NB4 (cell line): ENCODE measurements around the gene OBP2A.
A peak's percentile ranks its signal among the peaks of the same experiment; 100 is the strongest.
"Not testable (repeated sequence)": the region's sequence is repeated elsewhere in the genome, so short reads cannot be mapped to it uniquely, and the experiment has no call there.

Experiments
- DNase-seq: peaks from one replicate; pipeline ENCODE4 v3.0.0; 2010; ENCODE audit warnings: low read depth
- H3K4me3 ChIP-seq: one replicate; pipeline ENCODE4 v1.5.1; 2011; ENCODE audit warnings: mild to moderate bottlenecking, low read depth, low read length, moderate library complexity
- MAX ChIP-seq: IDR thresholded peaks from 2 replicates; pipeline ENCODE4 v1.6.1; 2011; ENCODE audit warnings: low read depth, low read length
- MYC ChIP-seq: IDR thresholded peaks from 2 replicates; pipeline ENCODE4 v1.6.1; 2011; ENCODE audit warnings: low read depth, low read length
- POLR2A ChIP-seq: IDR thresholded peaks from 2 replicates; pipeline ENCODE4 v1.6.1; 2011; ENCODE audit warnings: mild to moderate bottlenecking; ENCODE audit not compliant: insufficient read length; ENCODE audit errors: extremely low read depth
- TF ChIP-seq, protein P1 (sequence below): IDR thresholded peaks from one replicate; pipeline ENCODE4 v1.5.1; 2012; ENCODE audit warnings: low read depth, low read length

Gene OBP2A

DNA sequence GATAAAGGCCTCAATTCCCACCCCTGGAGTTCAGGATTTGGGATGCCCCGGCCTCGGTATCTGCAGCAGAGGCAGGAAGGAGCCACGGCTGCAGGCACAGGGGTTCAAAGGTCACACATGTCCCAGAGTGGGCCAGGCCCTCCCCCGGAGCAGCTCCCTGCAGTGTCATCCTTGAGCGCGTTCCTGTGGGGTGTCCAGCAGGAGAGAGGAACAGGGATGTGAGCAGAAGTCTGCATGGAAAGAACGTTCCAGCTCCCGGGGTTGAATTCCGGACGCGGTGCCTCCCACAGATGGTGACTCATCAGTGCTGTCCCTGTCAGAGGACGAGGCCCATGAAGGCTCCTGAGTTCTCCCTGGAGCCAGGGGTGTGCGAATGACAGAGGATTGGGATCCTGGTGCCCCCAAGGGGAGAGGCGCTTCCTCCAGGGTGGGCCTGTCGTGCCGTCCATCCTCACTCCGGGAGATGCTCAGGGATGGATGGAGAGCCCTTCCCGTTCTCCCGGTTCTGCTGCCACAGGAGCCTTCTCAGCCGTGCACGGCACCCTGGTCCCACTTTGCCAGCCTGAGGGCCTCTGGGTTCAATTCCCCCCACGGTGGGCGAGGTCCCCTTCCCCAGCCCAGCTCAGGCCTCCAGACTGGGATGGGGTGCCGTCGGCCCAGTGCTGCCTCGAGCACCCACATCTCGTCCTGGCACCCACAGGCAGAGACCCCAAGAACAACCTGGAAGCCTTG, 21.6 kb upstream of the OBP2A start:
- no peak for DNase-seq
- H3K4me3 ChIP-seq, result no peak overlapping the region
- TF ChIP-seq MAX, result no peak
- TF ChIP-seq, protein P1, sequence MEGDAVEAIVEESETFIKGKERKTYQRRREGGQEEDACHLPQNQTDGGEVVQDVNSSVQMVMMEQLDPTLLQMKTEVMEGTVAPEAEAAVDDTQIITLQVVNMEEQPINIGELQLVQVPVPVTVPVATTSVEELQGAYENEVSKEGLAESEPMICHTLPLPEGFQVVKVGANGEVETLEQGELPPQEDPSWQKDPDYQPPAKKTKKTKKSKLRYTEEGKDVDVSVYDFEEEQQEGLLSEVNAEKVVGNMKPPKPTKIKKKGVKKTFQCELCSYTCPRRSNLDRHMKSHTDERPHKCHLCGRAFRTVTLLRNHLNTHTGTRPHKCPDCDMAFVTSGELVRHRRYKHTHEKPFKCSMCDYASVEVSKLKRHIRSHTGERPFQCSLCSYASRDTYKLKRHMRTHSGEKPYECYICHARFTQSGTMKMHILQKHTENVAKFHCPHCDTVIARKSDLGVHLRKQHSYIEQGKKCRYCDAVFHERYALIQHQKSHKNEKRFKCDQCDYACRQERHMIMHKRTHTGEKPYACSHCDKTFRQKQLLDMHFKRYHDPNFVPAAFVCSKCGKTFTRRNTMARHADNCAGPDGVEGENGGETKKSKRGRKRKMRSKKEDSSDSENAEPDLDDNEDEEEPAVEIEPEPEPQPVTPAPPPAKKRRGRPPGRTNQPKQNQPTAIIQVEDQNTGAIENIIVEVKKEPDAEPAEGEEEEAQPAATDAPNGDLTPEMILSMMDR, result no peak
- TF ChIP-seq POLR2A, result no peak
- TF ChIP-seq MYC, result no peak

DNA sequence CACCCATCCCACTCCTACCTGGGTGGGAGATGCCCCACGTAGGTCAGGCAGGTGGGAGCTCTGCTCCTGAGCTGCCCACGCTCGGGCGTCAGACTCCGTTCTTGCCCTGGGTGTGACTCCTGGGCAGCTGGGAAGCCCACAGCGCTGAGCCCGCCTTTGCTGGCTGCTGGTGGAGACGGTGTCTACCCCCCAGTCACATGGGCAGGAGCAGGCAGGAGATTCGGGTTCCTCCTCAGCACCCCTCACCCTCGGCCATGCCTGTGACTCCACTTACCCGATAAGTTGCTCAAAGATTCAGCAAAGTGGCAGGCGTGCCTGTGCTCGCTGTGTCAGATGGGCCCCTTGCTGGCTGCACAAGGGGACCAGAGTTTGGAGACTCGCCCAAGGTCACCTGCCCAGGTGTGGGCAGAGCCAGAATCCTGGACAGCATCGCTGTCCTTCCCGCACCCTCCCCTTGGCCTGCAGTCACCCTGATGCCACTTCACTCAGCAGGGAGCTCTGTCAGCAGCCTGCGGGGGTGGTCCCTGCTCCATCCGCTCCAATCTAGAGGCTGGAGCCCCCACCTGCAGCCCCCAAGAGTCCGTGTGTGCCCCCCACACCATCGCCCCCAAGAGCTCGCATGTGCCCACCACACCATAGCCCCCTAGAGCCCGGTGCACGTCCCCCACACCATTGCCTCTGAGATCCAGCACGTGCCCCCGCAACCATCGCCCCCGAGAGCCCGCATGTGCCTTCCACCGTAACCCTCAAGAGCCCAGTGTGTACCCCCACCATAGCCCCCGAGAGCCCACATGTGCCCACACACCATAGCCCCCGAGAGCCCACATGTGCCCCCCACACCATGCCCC, 20.5 kb upstream of the OBP2A start:
- TF ChIP-seq, protein P1, result no peak
- no peak for TF ChIP-seq POLR2A
- TF ChIP-seq MYC, result no peak
- no peak for TF ChIP-seq MAX
- H3K4me3 ChIP-seq, result no peak overlapping the region
- DNase-seq, result no peak

DNA sequence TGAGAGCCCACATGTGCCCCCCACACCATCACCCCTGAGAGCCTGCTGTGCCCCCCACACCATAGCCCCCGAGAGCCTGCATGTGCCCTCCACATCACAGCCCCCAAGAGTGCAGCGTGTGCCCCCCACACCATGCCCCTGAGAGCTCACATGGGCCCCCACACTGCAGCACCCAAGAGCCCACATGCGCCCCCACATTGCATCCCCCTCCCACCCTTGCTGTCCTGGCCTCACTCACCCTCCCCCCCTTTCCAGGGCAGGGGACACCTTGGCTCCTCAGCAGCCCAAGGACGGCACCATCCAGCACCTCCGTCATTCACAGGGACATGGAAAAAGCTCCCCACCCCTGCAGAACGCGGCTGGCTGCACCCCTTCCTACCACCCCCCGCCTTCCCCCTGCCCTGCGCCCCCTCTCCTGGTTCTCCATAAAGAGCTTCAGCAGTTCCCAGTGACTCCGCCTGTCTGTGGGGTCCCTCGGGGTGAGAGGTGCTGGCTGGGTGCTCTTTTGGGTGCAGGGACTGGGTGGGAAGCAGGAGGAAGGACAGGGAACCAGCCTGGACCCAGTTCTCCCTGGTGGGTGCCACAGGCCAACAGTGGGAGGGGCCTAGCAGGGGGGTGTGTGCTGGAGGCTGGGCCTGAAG, 19.7 kb upstream of the OBP2A start:
- TF ChIP-seq, protein P1, result no peak
- TF ChIP-seq MYC (no peak), MAX (no peak), POLR2A (no peak)
- no peak for DNase-seq
- H3K4me3 ChIP-seq, result no peak overlapping the region

GRCh38 chr9:135526730-135527571, 19.0 kb upstream of the OBP2A start:
- H3K4me3 ChIP-seq, result no peak overlapping the region
- TF ChIP-seq, protein P1, result no peak
- TF ChIP-seq POLR2A, result no peak
- no peak for TF ChIP-seq MYC
- TF ChIP-seq MAX, result no peak
- DNase-seq, result peak; percentile 22

GRCh38 chr9:135528842-135529435, 17.0 kb upstream of the OBP2A start:
- not testable (repeated sequence) for H3K4me3 ChIP-seq, DNase-seq
